Measurements from ENCODE around the gene BMPER. TPM values are rescaled to one million over a fixed set of nuclear protein-coding genes. Genes with fewer than 3 reads are reported as not detected.

The BMPER gene
- polyA plus RNA-seq, 1 donor = 22.7 TPM

DNA sequence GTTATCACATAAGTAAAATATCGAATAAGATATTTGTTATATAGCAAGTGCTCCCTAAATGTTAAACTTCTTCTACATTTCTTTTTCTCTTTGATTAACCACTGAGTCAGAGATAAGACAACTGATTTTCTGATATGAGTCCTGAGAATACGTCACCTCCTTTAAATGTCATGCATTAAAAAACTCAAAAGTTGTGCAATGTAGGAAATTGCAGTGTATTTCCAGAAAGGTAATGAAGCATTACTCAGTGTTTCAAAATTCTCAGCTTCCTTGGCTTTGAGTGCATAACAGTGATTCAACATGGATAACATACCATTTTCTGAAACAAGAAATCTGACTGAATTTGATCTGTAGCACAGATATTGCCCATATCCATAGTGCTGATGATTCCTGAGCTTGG lies 155.8 kb downstream of the BMPER start:
- no peak for DNase-seq

DNA sequence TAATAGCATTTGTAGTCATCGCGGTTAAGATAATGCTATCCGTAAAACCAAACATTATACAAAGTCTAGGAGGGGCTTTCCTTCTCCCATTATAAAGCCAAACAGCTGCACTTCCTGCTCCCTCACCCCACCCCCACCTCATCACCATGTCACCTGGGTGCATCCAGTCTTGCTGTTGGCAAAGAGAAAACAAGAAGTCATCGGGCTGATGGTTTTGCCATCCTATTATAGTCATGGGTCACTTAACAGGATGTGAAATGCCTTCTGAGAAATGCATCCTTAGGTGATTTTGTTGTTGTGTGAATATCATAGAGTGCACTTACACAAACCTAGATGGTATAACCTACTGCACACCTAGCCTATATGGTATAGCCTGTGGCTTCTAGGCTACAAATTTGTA lies 157.0 kb downstream of the BMPER start:
- no peak for DNase-seq

DNA sequence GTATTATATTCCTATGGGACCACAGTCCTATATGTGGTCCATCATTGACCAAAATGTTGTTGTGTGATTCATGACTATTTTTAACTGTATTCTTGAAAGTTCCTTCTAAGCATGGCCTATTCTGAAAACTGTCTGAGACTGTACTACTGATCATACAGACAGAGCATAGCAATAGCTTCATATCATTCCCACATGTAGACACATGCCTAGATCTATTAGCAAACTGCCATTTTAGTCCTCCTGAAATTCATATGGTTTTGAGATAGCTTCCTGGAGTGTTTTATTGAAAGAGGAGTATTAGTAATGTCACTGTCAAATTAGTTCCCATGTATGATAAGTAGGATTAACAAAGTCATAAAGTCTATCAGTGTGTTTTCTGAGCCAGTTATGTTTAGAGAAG lies 157.5 kb downstream of the BMPER start:
- no peak for DNase-seq

DNA sequence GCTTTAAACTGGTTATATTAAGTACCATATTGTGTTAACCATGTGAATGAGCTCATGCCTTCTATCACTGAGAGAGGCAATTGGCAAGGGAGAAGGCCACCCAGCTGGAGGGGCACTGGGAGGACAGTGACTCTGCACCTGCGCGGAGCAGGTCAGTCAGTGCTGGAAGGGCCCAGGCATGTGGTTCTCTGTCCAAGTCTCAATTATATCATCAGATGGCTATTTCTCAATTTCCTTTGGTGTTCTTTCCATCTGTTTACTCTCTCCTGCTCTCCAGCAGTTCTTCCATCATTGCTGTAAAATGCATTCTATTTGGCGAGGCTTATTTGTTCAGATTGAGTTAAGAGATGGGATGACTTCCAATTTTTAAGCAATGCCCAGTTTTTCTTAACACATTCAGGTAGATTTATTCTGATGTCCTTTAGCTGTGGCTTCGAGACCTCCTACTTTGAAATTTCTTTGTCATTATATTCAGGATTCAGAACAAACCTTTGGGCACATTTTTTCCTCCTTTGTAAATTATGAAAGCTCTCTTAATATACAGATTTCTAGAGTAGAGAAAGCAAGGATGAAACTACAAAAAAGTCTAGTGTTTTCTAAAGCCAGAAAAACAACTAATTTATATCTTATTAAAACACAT lies 159.3 kb downstream of the BMPER start:
- no peak for DNase-seq

DNA sequence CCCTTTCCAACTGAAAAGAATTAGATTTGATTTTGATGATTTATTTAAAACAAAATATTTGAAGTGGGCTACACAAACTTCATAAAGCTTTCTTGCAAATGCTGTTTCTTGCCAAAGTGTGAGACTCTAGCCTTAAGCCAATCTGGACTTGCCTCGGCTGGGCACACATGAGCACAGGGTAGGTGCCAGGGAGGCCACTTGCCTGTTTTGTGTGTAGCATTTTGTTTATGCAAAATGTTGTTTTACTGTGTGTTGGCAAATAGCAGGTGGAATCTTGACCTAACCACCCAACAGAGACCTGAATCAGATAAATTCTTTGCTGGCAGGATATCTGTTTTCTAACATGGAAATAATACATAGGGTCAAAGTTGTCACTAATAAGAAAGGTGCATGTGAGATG lies 161.1 kb downstream of the BMPER start:
- no peak for DNase-seq

DNA sequence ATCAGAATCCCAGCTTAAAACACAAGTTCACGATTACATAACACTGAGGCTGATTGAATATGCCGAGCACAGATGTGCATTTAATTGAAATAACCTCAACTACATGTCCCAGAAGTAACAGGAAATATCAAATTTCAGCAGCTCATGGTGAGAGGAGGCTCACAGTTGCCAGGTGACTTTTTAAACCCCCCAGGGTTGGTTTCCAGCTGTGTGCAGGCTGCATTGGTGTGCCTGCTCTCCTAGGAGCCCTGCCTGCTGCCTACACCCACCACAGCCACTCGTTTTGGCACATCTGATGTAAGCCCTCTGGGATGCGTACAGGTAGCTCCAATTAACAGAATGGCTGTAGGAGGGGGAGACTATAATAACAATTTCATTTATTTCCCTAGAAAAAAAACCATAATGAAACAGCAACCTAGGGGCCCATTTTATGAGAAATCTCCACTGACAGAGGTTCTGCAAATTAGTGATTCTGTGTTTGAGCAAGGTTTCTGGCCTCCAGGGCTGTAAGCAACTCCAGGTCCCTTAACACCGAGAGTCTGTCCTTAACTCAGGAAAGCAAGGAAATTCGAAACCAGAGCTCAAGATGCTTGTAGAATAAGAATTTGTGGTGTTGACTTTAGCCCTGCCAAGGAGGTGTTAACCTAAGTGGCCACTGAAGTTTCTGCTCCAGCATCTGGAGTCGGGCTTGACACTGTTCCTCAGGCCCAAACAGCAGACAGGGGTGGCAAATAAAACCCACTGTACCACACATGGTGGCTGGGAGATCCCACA lies 161.9 kb downstream of the BMPER start:
- no peak for DNase-seq

DNA sequence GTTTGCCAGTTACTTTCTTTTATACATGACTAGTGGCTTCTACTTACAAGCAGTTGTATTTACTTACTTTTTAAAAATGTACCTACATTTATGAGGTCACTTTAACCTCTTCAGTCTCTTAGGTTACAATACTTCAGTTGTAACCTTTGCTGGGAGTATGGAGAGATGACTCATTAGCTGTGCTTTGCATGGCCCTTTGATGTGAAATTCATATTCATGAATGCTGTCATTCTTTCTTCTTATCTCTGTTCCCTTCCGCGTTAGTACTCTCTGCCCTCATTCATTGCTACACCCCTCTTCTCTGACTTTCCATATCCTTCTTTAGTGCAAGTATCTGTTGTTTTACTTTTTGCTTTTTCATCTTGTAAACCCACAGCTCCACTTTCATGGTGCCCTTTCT lies 164.3 kb downstream of the BMPER start:
- no peak for DNase-seq

DNA sequence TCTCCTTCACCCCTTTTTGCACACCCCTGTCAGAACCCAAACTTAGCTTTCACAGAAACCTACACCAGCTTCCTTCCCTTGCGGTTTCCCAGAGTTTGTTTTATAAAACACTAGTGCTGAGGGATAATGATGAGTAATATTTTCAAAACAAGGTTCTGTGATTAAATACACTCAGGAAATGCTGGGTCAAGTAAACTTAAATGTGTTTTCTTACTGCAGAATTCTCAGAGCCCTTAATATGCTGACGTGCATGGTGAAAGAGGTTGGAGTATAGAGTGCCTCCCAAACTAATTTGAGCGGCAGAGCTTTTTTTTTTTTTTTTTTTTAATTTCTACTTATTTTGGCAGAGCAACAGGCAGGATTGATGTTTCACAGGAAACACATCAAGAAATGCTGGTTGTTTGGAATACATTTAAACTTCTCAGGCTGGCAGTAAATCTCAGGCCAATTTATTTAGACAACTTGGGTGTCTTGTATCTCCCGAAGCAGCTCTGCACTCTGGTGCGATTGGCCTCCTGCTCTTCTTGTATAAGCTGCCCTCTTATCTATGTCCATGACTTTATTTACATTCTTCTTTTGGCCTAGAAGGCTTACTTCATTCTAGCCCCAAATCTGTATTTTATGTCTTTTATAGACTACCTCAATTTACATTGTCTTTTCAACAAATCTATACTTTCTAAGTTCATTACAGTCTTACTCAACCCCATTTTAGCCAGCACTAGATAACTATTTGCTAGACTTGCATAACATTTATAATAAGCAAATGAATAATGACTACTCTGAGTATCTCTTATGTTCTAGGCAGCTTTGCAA lies 165.4 kb downstream of the BMPER start:
- peak; percentile 25 for DNase-seq

DNA sequence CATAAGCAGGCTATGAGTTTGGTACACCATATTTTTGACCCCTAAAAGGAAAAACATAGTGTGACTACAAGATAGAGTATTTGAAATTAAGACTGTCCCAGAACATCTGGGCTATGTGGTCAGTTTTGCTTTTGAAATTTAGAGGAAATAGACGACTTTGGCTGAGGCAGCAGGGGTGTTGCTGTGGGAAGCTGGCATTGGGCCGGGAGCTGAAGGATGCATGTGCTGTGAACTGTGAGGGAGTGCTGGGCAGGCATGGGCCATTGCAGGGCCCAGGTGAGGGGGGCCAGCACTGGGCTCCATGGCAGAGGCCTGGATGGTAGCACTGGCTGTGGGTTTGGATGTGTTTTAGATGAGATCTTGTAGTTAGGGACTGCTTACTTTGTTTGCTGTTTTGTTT lies 168.3 kb downstream of the BMPER start:
- no peak for DNase-seq

DNA sequence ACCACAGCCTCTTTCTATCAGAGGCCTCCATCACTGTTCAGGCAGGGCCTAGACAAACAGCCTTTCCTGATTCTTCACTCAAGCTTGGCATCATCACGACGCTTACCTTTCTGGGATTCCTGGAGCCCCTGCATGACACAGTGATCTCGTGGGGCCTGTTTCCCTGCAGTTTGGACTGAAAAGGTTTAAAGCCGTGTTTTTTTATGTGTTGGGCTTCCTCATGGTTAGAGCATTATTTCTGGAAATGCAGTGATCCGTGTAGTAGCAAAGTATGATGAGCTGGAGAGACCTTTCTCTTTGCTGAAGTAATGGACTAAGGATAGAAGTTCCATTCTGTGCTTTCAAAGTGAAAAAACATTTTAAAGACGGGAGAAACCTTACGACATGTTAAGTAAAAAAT lies 169.1 kb downstream of the BMPER start:
- no peak for DNase-seq

DNA sequence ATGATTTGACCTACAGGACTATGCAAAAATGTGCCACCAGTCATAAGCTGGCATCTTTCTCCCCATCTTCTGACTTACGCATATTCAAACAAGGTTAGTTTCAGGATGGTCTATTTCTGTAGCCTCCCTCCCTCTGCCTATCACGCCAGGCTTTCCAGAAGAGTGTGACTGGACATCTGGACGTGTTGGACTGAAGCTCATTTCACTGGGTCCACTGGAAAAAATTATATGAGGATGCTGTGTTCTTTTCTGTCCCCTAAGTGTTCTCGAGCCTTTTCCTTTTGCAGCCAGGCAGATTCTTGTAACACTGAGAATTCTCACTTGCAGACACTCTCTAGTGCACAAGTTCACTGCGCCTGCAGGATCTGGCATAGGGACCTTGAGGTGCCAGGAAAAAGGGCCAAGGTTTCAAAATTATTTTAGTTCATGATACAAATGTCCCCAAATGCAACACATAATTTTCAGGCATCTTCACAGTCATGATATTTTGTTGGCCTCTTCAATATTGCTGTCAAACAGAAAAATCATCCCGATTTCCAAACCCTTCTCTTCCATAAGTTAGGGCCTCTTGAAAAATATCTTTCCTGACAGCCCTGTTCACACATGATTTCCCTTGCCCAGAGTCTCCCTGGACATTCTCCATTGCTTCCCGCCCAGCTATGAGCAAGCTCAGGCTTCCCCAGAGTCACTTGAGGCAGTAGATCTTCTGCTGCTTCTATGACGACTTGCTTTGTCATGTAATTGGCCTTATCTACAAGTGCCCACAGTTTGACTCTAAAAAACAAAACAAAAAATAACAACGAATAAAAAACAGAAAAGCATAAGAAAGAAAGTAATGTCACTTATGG lies 170.4 kb downstream of the BMPER start:
- DNase-seq = no peak

DNA sequence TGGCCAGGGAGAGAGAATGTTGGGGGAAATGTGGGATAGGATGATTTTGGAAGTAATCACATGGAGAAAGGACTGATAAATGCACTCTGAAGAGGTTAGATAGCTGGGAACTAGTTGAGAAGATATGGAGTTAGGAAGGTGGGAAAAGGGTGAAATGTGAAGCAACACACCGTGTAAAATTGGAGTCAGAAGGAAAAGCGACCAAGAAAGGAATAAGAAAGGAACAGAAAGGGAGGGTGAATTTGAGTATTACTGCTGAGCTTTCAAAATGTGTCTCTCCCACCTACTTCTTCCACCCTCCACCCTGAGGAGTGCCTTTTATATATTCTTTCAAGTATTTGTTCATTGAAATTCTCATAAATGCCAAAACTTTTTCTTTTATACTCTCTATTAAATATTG lies 171.8 kb downstream of the BMPER start:
- DNase-seq = no peak

DNA sequence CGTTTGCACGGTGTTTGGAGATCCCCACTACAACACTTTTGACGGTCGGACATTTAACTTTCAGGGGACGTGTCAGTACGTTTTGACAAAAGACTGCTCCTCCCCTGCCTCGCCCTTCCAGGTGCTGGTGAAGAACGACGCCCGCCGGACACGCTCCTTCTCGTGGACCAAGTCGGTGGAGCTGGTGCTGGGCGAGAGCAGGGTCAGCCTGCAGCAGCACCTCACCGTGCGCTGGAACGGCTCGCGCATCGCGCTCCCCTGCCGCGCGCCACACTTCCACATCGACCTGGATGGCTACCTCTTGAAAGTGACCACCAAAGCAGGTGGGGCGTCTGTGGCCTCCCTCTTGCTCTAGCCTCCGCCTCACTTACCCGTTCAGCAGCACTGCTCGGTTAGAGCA lies 173.5 kb downstream of the BMPER start:
- no peak for DNase-seq

DNA sequence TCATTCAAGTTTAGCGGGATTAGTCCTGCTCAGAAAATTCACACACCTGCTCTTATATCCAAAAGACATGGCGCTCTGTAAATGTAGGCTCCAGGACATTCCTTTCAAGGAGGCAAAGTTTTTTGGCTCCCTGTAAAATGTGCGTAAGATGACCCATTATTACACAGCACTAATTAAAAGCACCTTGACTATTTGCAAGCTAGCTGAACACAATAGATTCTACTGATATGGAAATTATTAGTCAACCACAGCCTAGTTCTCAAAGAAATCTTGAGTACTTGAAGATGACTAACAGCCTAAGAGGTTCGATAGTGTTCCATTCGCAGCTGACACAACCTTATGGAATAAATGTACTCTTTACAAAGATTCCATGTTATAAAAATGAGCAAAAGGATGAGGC lies 175.2 kb downstream of the BMPER start:
- DNase-seq = no peak

DNA sequence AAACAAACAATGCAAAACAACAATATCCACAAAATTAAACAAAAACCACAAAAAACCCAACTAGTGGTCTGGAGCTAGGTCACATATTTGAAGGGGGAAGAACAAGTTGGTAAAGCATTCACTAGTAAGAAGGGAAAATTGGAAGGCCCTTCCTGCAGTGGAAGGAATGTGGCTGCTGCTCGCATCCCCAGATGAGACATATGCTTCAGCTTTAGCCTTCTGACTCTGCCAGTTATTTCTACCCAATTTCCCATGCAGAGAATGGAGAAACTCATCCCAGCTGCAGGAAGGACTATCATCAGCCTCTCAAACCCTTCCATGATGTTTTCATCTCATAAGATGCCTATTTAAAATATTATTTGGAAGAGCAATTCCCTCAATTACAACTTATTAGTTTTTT lies 176.6 kb downstream of the BMPER start:
- DNase-seq = no peak

DNA sequence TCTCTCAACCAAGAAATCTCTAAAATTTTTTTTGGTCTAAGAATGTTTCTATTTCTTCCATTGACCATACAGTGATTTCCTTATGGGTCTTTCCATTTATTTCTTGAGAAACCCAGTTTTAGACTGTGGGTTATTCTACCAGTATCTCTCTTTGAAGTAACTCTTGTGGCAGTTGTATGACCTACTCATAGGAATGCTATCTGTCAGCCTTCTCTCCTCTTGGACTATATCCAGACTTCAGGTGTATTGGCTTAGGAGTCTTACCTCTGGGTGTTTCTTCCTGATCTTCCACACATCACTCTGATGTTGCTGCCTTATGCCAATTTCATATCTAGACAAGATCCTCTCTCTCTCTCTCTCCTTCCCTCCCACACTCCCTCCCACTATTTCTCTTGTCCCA lies 178.1 kb downstream of the BMPER start:
- no peak for DNase-seq

DNA sequence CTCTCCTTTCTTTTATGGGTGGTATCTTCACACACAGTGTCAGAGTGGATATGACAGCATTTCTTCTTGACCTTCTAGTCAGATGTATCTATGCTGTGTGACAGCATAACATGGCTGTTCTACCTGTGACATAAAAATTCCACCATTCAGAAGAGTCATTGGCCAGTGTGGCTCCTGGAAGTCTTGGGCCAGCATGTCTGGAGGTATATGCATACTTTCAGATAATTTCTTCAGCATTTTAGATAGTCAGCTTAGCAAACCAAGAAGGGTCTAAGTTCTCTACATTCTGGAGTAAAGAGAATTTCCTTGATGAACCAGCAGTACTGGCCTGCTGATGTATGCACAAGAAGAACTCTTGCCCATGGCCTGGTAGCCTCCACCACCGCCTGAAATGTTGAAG lies 179.3 kb downstream of the BMPER start:
- no peak for DNase-seq

DNA sequence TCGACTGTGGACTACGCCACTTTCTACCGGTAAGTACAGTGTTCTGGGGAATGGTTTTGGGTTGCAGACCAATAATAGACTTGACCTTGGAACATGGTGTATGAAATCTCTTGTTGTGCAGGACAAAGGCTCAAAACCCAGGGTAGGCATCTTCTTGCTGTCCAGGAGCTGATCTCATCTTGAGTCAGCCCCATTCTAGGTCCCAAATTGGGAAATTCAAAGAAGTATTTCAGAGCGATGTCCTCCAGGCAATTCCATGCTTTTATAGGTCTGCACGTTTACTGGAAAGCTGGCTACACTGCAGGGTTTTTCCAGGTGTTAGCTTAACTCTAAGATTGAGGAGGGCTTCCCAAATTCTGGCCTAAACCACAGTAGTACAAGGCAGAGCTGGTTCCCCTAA lies 180.7 kb downstream of the BMPER start:
- no peak for DNase-seq

DNA sequence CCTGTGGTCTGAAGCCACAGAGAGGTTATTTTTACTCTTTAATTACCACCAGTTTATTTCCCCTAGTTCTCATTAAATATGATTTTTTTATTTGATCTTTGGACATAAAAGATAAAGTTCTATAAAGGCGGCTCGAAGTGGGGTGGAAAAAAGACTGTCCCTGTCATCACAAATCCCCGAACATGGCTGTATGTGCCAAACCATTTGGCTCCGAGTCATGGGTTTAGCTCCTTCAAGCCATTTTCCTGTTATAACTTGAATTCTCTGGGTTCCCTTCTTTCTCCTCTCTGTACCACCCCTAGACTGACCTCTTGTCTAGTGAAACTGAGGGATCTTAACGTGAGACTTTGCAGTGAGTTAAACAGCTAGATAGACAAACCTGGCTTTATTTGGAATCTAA lies 181.6 kb downstream of the BMPER start:
- no peak for DNase-seq

DNA sequence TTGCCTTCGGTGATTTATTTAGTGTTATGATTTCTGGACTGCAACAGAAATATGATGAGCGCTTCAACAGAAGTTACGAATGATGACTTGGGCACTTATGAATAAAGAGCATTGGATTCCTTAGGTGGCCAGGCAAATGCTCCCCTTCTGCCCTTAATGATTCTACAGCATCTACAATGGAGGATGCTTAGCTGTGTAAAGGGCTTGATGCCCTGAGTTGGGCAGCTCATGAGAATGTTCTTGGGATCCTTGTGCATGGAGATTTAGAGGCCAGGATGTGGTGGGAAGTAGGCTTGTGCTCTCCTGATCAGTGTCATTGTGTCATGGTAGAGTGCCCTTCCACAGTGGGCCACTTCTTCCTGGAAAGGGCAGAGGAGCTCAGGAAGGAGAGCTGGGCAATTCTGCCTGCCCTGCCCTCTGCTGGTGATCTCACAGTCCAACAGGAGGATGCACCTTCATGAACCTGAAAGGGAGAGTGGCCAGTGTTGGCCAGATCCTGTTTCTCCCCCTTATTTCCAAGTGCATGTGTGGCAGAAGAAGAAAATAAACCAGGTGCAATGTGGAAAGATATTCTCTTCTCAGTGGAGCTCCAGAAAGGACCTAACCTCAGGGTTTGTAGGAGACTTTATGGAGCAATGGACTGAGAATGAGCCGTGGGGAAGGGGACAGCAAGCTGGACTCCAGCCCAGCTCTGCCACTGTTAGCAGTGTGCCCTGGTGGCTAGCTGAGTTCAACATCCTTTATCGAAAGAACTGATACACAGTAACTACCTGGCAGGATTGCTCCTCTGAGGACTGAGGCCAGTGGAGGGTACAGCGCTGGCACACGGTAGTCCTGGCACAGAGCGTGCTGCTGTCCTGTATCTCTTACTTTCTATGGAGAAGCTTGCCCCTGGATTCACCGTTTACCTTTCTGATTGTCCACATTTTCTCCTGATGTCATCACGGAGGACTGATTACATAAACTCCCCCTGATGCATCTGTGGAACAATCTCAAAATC lies 182.9 kb downstream of the BMPER start:
- no peak for DNase-seq

DNA sequence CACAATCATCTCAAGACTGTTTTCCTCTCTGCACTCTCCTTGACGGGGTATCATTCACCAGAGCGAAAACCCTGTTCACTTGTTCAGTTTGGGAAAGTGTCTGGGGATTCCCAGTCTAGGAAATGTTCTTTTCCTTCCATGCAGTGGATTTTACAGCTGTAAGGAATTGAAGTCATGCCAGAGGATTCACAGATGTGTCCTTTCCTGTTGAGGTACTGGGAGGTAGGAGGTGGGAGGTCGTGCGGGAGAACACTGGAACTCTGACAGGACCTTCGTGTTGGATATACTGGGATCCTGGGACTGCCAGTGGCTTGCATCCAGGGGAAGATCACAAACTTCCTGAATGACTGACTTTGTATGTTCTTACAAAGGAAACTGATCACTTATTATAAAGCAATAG lies 185.5 kb downstream of the BMPER start:
- no peak for DNase-seq

Data from left kidney (tissue), 2 donors.